ENCODE measurements around the gene JMJD8.

JMJD8 gene

DNA sequence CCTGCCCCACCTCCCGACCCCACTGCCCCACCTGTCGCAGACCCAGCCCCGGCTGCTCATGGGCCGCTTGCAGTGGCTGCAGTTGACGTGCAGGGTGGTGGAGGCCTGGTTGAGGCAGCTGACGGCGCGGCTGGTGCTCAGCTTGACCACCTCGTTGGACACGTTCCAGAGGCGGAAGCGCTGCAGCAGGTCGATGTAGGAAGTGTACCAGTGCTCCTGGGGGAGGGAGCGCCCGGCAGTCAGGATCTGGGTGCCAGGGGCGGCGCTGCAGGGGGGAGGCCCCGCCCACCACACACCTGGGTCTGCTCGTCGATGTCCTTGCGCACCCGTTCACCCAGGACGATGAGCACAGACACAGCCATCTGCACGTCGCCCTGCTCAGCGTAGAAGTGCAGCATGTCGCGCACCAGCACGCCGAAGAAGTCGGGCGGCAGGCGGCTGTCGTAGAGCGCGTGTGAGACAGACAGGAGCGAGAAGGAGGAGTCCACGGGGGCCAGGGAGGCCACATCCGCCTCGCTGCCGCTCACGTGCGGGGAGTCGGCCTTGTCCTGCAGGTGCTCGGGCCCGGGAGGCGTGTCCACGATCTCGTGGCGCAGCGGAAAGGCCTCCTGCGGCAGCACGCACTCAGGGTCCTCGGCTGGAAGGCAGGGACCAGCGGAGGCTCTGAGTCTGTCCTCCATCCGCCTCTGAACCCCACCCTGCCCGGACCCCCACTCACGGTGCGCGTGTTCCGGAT is 995 bp upstream of the JMJD8 start:
- Histone ChIP-seq H3K9me3 (ENCODE audit: insufficient read depth, low read depth, low read length) (no peaks in the 10 kb centered on the region), H3K9ac (ENCODE audit: low read depth, low read length) (no peak overlapping the region), H3K27me3 (ENCODE audit: insufficient read depth, low read length) (no peaks in the 10 kb centered on the region), H3K4me1 (ENCODE audit: insufficient read depth, low read length) (peaks cover 10% of the 10 kb centered on the region; the same call in 1 of the 2 replicates), H3K27ac (ENCODE audit: low read depth, low read length) (no peak overlapping the region), H3K36me3 (ENCODE audit: insufficient read depth, low read length) (peaks cover 40% of the 10 kb centered on the region), H3K4me3 (ENCODE audit: low read length) (no peak overlapping the region)
- WGBS, result 95% methylated on average over 61 of the region's 61 CpGs

DNA sequence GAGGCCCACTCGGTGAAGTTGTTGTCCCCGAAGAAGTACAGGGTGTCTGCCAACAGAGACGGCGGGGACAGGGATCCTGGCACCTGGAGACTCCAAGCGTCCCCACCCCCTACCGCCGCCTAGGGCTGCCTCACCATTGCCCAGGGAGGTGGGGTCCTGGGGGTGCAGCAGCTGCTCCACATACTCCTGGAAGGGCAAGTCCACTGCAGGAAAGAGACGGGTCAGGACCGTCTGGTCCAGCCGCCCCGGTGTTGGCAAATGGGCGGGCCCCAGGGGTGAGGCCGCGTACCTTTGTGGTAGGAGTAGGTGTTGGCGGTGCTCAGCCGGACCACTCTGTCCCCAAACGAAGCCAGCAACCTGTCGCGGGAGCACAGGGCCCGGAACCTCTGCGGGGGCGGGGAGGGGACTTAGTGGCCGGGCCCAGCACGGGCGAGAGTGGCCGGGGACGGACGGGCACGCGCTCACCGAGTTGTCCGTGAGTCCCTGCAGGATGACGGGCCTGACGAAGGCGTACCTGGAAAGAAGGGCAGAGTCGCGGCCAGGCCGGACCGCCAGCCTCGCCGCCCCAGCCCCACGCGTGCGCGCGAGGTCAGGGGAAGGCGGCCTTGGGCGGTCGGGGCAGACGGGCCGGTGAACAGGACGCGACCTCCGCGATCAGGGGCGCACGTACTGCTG is 601 bp downstream of the JMJD8 start:
- H3K9ac ChIP-seq (ENCODE audit: low read depth, low read length), result peak overlapping the region; percentile 85
- H3K9me3 ChIP-seq (ENCODE audit: insufficient read depth, low read depth, low read length), result no peaks in the 10 kb centered on the region
- no peaks in the 10 kb centered on the region for H3K27me3 ChIP-seq (ENCODE audit: insufficient read depth, low read length)
- H3K36me3 ChIP-seq (ENCODE audit: insufficient read depth, low read length), result peaks cover 40% of the 10 kb centered on the region
- H3K4me1 ChIP-seq (ENCODE audit: insufficient read depth, low read length), result peaks cover 10% of the 10 kb centered on the region; the same call in 1 of the 2 replicates
- WGBS, result 13% methylated on average over 57 of the region's 57 CpGs
- peak overlapping the region; percentile 83 for H3K4me3 ChIP-seq (ENCODE audit: low read length)
- H3K27ac ChIP-seq (ENCODE audit: low read depth, low read length), result peak overlapping the region; percentile 63; the same call in 1 of the 2 replicates

- peaks cover 40% of the 10 kb centered on the region for H3K36me3 ChIP-seq (ENCODE audit: insufficient read depth, low read length)
- no peak overlapping the region for H3K9ac ChIP-seq (ENCODE audit: low read depth, low read length)
- H3K27me3 ChIP-seq (ENCODE audit: insufficient read depth, low read length), result no peaks in the 10 kb centered on the region
- WGBS, result 93% methylated on average over 36 of the region's 36 CpGs
- H3K4me1 ChIP-seq (ENCODE audit: insufficient read depth, low read length), result peaks cover 10% of the 10 kb centered on the region; the same call in 1 of the 2 replicates
- H3K9me3 ChIP-seq (ENCODE audit: insufficient read depth, low read depth, low read length), result no peaks in the 10 kb centered on the region
- no peak overlapping the region for H3K27ac ChIP-seq (ENCODE audit: low read depth, low read length)
- H3K4me3 ChIP-seq (ENCODE audit: low read length), result peak overlapping the region; percentile 83
Measured at GRCh38 chr16:682493-683395, 1.4 kb downstream of the JMJD8 start.

GRCh38 chr16:681746-682427 is 2.2 kb downstream of the JMJD8 start:
- WGBS, result 93% methylated on average over 28 of the region's 28 CpGs
- Histone ChIP-seq H3K36me3 (ENCODE audit: insufficient read depth, low read length) (peaks cover 34% of the 10 kb centered on the region), H3K27ac (ENCODE audit: low read depth, low read length) (no peak overlapping the region), H3K27me3 (ENCODE audit: insufficient read depth, low read length) (no peaks in the 10 kb centered on the region), H3K4me3 (ENCODE audit: low read length) (peak overlapping the region; percentile 91), H3K9me3 (ENCODE audit: insufficient read depth, low read depth, low read length) (no peaks in the 10 kb centered on the region), H3K9ac (ENCODE audit: low read depth, low read length) (no peak overlapping the region), H3K4me1 (ENCODE audit: insufficient read depth, low read length) (peaks cover 10% of the 10 kb centered on the region; the same call in 1 of the 2 replicates)

- no peak overlapping the region; the same call in 1 of the 2 replicates for H3K27ac ChIP-seq (ENCODE audit: low read depth, low read length)
- WGBS, result 60% methylated on average over 44 of the region's 44 CpGs
- H3K4me3 ChIP-seq (ENCODE audit: low read length), result peak overlapping the region; percentile 91
- H3K9ac ChIP-seq (ENCODE audit: low read depth, low read length), result peak overlapping the region; percentile 89
- no peaks in the 10 kb centered on the region for H3K9me3 ChIP-seq (ENCODE audit: insufficient read depth, low read depth, low read length)
- H3K4me1 ChIP-seq (ENCODE audit: insufficient read depth, low read length), result peaks cover 10% of the 10 kb centered on the region; the same call in 1 of the 2 replicates
- H3K27me3 ChIP-seq (ENCODE audit: insufficient read depth, low read length), result no peaks in the 10 kb centered on the region
- peaks cover 27% of the 10 kb centered on the region for H3K36me3 ChIP-seq (ENCODE audit: insufficient read depth, low read length)
Measured at GRCh38 chr16:680967-681745, 3.0 kb downstream of the JMJD8 start.

- WGBS, result under 1% methylated on average over 38 of the region's 38 CpGs
- H3K27me3 ChIP-seq (ENCODE audit: insufficient read depth, low read length), result no peaks in the 10 kb centered on the region
- peak overlapping the region; percentile 72; the same call in 1 of the 2 replicates for H3K27ac ChIP-seq (ENCODE audit: low read depth, low read length)
- peaks cover 24% of the 10 kb centered on the region for H3K36me3 ChIP-seq (ENCODE audit: insufficient read depth, low read length)
- peak overlapping the region; percentile 91 for H3K4me3 ChIP-seq (ENCODE audit: low read length)
- no peaks in the 10 kb centered on the region for H3K9me3 ChIP-seq (ENCODE audit: insufficient read depth, low read depth, low read length)
- peak overlapping the region; percentile 89 for H3K9ac ChIP-seq (ENCODE audit: low read depth, low read length)
- peaks cover 10% of the 10 kb centered on the region; the same call in 1 of the 2 replicates for H3K4me1 ChIP-seq (ENCODE audit: insufficient read depth, low read length)
Measured at GRCh38 chr16:680625-680945, 3.5 kb downstream of the JMJD8 start.

DNA sequence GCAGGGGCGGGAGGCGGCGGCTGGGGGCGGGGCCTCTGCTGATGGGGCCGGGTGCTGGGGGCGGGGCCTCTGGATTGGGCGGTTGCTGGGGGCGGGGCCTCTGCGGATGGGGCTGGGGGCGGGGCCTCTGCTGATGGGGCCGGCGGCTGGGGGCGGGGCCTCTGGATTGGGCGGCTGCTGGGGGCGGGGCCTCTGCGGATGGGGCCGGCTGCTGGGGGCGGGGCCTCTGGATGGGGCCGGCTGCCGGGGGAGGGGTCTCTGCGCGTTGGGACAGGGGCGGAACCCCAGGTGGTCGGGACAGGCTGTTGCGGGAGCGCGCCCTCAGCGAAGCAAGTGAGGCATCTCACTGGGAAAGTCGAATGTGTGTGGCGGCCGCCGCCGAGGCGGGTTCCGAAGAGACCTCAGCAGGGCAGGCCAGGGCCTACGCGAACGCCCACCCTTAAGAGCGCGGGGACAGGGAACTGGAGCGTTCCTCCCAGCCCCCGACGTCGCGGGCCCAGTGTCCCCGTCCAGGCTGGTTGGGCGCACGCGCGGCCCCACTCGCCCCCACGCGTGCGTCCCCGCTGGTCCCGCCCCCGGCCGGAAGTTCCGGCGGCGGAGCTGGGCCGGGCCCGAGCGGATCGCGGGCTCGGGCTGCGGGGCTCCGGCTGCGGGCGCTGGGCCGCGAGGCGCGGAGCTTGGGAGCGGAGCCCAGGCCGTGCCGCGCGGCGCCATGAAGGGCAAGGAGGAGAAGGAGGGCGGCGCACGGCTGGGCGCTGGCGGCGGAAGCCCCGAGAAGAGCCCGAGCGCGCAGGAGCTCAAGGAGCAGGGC is 4.1 kb downstream of the JMJD8 start, which contains the start of gene STUB1:
Gene STUB1, plus strand, starts transcription at position 597 of the 811 bp plus-strand sequence. Its CDS starts 116 bp downstream, at position 713.
- Histone ChIP-seq H3K9ac (ENCODE audit: low read depth, low read length) (peak within 1 kb of the TSS; percentile 89), H3K9me3 (ENCODE audit: insufficient read depth, low read depth, low read length) (no peaks in the 10 kb centered on the region), H3K4me1 (ENCODE audit: insufficient read depth, low read length) (peaks cover 10% of the 10 kb centered on the region; the same call in 1 of the 2 replicates), H3K4me3 (ENCODE audit: low read length) (peak within 1 kb of the TSS; percentile 91), H3K27me3 (ENCODE audit: insufficient read depth, low read length) (peaks cover 4% of the 10 kb centered on the region; the same call in 1 of the 2 replicates), H3K27ac (ENCODE audit: low read depth, low read length) (peak within 1 kb of the TSS; percentile 72; the same call in 1 of the 2 replicates), H3K36me3 (ENCODE audit: insufficient read depth, low read length) (peaks cover 21% of the 10 kb centered on the region)
- WGBS, result under 1% methylated on average over 85 of the region's 91 CpGs

DNA sequence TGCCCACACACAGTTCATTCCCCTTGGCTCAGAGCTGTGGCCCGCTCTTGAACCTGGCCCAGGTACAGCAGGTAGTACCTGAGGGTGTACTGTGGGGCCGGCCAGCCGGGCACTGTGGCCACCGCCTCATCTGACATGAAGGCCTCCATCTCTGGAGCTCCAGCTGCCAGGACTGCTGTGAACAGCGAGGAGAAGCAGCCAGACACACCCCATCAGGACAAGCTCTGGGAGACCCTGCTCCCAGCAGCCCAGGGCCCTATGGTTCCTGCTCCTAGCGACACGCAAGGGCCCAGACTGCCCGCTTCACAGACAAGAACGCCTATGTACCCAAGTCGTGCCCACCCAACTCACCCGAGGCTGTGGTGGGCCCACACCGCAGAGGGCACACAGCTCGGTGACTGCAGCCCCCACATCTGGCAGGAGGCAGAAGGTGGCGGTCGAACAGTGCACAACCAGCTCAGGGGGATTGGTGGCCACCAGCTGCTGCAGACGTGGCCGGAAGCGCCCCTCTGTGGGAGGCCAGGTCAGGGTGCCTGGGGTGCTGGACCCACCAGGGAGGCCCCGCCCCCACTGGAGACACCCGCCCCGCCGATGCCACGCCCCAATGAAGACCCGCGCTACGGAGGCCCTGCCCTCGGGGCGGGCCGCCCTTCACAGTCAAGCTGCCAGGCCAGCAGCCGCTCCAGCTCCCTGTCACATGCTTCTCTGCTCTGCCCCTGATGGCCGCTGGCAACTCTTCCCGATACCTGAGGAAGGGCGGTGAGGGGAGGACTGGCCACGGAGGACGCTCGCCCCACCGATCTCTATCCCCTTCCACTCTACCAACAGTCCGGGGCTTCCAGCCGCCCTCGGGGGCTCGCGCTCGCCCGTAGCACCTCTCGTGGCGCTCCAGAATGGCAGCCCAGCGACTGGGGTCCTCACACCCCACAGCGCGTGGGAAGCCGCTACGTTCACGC is 5.0 kb downstream of the JMJD8 start:
- H3K9me3 ChIP-seq (ENCODE audit: insufficient read depth, low read depth, low read length), result no peaks in the 10 kb centered on the region
- 33% methylated on average over 49 of the region's 52 CpGs for WGBS
- peaks cover 23% of the 10 kb centered on the region for H3K36me3 ChIP-seq (ENCODE audit: insufficient read depth, low read length)
- peak overlapping the region; percentile 62 for H3K4me3 ChIP-seq (ENCODE audit: low read length)
- H3K27me3 ChIP-seq (ENCODE audit: insufficient read depth, low read length), result peaks cover 5% of the 10 kb centered on the region; the same call in 1 of the 2 replicates
- H3K9ac ChIP-seq (ENCODE audit: low read depth, low read length), result no peak overlapping the region; the same call in 1 of the 2 replicates
- H3K4me1 ChIP-seq (ENCODE audit: insufficient read depth, low read length), result peaks cover 16% of the 10 kb centered on the region; the same call in 1 of the 2 replicates
- H3K27ac ChIP-seq (ENCODE audit: low read depth, low read length), result no peak overlapping the region; the same call in 1 of the 2 replicates
